ENCODE measurements around the gene MCU. TPM values are rescaled to one million over a fixed set of nuclear protein-coding genes. Genes with fewer than 3 reads are reported as not detected.
"Not testable (repeated sequence)": the region's sequence is repeated elsewhere in the genome, so short reads cannot be mapped to it uniquely, and the experiment has no call there.

Gene MCU
- polyA plus RNA-seq (2012; ENCODE audit: missing spikeins): 10.5 TPM

GRCh38 chr10:72691863-72692743 lies at the start of gene MCU:
Gene MCU, plus strand, starts transcription at chr10:72692143. Its CDS starts 9 bp downstream, at chr10:72692152.
- DNase-seq (ENCODE audit: insufficient read length): peak; percentile 77
- peak; percentile 96 for FAIRE-seq
- no peak for TF ChIP-seq POLR2AphosphoS5 (IDR thresholded peaks at IDR 0.05; ENCODE audit: low read depth, low read length)
- peak; percentile 80; the same call in 1 of the 2 replicates for TF ChIP-seq POLR2A (IDR thresholded peaks at IDR 0.05; ENCODE audit: low read depth, low read length)
- peak; percentile 100 for TF ChIP-seq TAF1 (IDR thresholded peaks at IDR 0.05; ENCODE audit: borderline replicate concordance, low read depth, low read length)

- DNase-seq (ENCODE audit: insufficient read length): no peak
- no peak for TF ChIP-seq POLR2A (IDR thresholded peaks at IDR 0.05; ENCODE audit: low read depth, low read length)
- no peak for TF ChIP-seq TAF1 (IDR thresholded peaks at IDR 0.05; ENCODE audit: borderline replicate concordance, low read depth, low read length)
- TF ChIP-seq POLR2AphosphoS5 (IDR thresholded peaks at IDR 0.05; ENCODE audit: low read depth, low read length): no peak
- no peak for FAIRE-seq
Observed at GRCh38 chr10:72642318-72642717, 49.6 kb upstream of the MCU start.

GRCh38 chr10:72645263-72645858 lies 46.6 kb upstream of the MCU start:
- DNase-seq (ENCODE audit: insufficient read length): no peak
- FAIRE-seq: no peak
- TF ChIP-seq POLR2AphosphoS5 (IDR thresholded peaks at IDR 0.05; ENCODE audit: low read depth, low read length) (no peak), TAF1 (IDR thresholded peaks at IDR 0.05; ENCODE audit: borderline replicate concordance, low read depth, low read length) (no peak), POLR2A (IDR thresholded peaks at IDR 0.05; ENCODE audit: low read depth, low read length) (no peak)

GRCh38 chr10:72646971-72647370 lies 45.0 kb upstream of the MCU start:
- FAIRE-seq; DNase-seq (ENCODE audit: insufficient read length): not testable (repeated sequence)

GRCh38 chr10:72648301-72648700 lies 43.6 kb upstream of the MCU start:
- TF ChIP-seq TAF1 (IDR thresholded peaks at IDR 0.05; ENCODE audit: borderline replicate concordance, low read depth, low read length) (no peak), POLR2A (IDR thresholded peaks at IDR 0.05; ENCODE audit: low read depth, low read length) (no peak), POLR2AphosphoS5 (IDR thresholded peaks at IDR 0.05; ENCODE audit: low read depth, low read length) (no peak)
- no peak for FAIRE-seq
- no peak for DNase-seq (ENCODE audit: insufficient read length)

- FAIRE-seq (no peak), DNase-seq (ENCODE audit: insufficient read length) (no peak)
- TF ChIP-seq POLR2AphosphoS5 (IDR thresholded peaks at IDR 0.05; ENCODE audit: low read depth, low read length) (no peak), POLR2A (IDR thresholded peaks at IDR 0.05; ENCODE audit: low read depth, low read length) (no peak), TAF1 (IDR thresholded peaks at IDR 0.05; ENCODE audit: borderline replicate concordance, low read depth, low read length) (no peak)
Observed at GRCh38 chr10:72649291-72649690, 42.7 kb upstream of the MCU start.

GRCh38 chr10:72653383-72654096 lies 38.4 kb upstream of the MCU start:
- TF ChIP-seq POLR2AphosphoS5 (IDR thresholded peaks at IDR 0.05; ENCODE audit: low read depth, low read length) (no peak), TAF1 (IDR thresholded peaks at IDR 0.05; ENCODE audit: borderline replicate concordance, low read depth, low read length) (no peak), POLR2A (IDR thresholded peaks at IDR 0.05; ENCODE audit: low read depth, low read length) (no peak)
- no peak for DNase-seq (ENCODE audit: insufficient read length)
- FAIRE-seq: no peak

GRCh38 chr10:72654720-72655119 lies 37.2 kb upstream of the MCU start:
- TF ChIP-seq POLR2AphosphoS5 (IDR thresholded peaks at IDR 0.05; ENCODE audit: low read depth, low read length) (no peak), POLR2A (IDR thresholded peaks at IDR 0.05; ENCODE audit: low read depth, low read length) (no peak), TAF1 (IDR thresholded peaks at IDR 0.05; ENCODE audit: borderline replicate concordance, low read depth, low read length) (no peak)
- no peak for FAIRE-seq
- no peak for DNase-seq (ENCODE audit: insufficient read length)

- TF ChIP-seq POLR2AphosphoS5 (IDR thresholded peaks at IDR 0.05; ENCODE audit: low read depth, low read length) (no peak), TAF1 (IDR thresholded peaks at IDR 0.05; ENCODE audit: borderline replicate concordance, low read depth, low read length) (no peak), POLR2A (IDR thresholded peaks at IDR 0.05; ENCODE audit: low read depth, low read length) (no peak)
- DNase-seq (ENCODE audit: insufficient read length): no peak
- no peak for FAIRE-seq
Observed at GRCh38 chr10:72658696-72659400, 33.1 kb upstream of the MCU start.

GRCh38 chr10:72659694-72660093 lies 32.2 kb upstream of the MCU start:
- no peak for TF ChIP-seq POLR2AphosphoS5 (IDR thresholded peaks at IDR 0.05; ENCODE audit: low read depth, low read length)
- no peak for TF ChIP-seq POLR2A (IDR thresholded peaks at IDR 0.05; ENCODE audit: low read depth, low read length)
- FAIRE-seq (peak; percentile 42), DNase-seq (ENCODE audit: insufficient read length) (no peak)

- FAIRE-seq: no peak
- TF ChIP-seq POLR2AphosphoS5 (IDR thresholded peaks at IDR 0.05; ENCODE audit: low read depth, low read length): no peak
- TF ChIP-seq POLR2A (IDR thresholded peaks at IDR 0.05; ENCODE audit: low read depth, low read length): no peak
- TF ChIP-seq TAF1 (IDR thresholded peaks at IDR 0.05; ENCODE audit: borderline replicate concordance, low read depth, low read length): no peak
- no peak for DNase-seq (ENCODE audit: insufficient read length)
Observed at GRCh38 chr10:72660220-72660619, 31.7 kb upstream of the MCU start.

Measured in GM12892 (cell line).